WI38 (cell line): Measurements from ENCODE around the gene TCEA2.
A peak's percentile ranks its signal among the peaks of the same experiment; 100 is the strongest.

Source experiments
- H3K4me3 ChIP-seq: 2 replicates; pipeline ENCODE4 v1.5.1; 2011; ENCODE audit warnings: low read depth, mild to moderate bottlenecking, control low read depth, low read length
- TF ChIP-seq, protein P1 (sequence below): IDR thresholded peaks from 2 replicates; pipeline ENCODE4 v1.5.1; 2012; ENCODE audit warnings: low read depth, mild to moderate bottlenecking, control low read depth, low read length

The TCEA2 gene

DNA sequence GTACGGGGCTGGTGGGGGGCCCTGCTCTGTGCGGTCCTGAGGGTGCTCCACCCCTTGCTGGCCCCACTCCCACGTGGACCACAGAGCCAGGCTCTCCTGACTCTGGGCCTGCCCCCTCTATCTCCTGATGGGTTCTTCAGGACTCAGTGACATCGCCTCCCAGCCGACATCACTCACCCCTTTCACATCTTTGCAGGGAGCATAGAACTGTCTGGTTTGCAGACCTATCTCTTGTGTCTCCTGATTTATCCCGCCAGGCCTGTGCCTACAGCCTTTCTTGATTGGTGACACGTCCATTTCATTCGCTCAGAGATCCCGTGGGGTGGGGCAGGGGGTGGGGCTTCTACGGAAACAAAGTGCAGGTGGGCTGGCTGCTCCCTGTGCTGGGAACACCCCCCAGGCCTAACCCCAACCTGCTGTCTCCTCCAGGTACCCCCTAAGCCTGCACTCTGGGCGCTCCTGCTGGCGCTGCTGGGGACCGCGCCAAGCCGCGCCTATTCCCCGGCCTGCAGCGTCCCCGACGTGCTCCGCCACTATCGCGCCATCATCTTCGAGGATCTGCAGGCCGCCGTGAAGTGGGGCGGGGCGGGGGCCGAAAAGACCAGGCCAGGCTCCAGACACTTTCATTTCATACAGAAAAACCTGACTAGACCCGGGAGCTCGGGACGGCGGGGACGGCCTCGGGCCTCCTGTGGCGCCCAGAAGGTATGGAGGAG, 25.3 kb upstream of the TCEA2 start:
- TF ChIP-seq, protein P1, sequence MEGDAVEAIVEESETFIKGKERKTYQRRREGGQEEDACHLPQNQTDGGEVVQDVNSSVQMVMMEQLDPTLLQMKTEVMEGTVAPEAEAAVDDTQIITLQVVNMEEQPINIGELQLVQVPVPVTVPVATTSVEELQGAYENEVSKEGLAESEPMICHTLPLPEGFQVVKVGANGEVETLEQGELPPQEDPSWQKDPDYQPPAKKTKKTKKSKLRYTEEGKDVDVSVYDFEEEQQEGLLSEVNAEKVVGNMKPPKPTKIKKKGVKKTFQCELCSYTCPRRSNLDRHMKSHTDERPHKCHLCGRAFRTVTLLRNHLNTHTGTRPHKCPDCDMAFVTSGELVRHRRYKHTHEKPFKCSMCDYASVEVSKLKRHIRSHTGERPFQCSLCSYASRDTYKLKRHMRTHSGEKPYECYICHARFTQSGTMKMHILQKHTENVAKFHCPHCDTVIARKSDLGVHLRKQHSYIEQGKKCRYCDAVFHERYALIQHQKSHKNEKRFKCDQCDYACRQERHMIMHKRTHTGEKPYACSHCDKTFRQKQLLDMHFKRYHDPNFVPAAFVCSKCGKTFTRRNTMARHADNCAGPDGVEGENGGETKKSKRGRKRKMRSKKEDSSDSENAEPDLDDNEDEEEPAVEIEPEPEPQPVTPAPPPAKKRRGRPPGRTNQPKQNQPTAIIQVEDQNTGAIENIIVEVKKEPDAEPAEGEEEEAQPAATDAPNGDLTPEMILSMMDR: no peak
- H3K4me3 ChIP-seq: no peak overlapping the region

DNA sequence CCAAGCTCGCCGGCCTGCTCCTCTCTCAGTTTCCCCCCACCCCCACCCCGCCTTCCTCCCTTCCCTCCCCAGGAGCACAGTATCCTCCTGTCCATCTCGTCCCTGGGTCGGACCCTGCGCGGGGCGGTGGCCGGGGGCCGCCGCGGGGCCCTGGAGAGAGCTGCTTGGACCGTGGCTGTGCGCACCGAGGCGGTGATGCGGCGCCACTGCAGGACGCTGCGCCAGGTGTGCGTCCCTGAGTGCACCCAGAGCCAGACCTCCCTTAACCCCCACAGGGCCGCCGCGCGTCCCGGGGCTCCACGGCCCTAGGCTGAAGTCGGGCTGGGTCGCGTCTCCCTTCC, 24.8 kb upstream of the TCEA2 start:
- no peak overlapping the region; the same call in 1 of the 2 replicates for H3K4me3 ChIP-seq
- TF ChIP-seq, protein P1: no peak

DNA sequence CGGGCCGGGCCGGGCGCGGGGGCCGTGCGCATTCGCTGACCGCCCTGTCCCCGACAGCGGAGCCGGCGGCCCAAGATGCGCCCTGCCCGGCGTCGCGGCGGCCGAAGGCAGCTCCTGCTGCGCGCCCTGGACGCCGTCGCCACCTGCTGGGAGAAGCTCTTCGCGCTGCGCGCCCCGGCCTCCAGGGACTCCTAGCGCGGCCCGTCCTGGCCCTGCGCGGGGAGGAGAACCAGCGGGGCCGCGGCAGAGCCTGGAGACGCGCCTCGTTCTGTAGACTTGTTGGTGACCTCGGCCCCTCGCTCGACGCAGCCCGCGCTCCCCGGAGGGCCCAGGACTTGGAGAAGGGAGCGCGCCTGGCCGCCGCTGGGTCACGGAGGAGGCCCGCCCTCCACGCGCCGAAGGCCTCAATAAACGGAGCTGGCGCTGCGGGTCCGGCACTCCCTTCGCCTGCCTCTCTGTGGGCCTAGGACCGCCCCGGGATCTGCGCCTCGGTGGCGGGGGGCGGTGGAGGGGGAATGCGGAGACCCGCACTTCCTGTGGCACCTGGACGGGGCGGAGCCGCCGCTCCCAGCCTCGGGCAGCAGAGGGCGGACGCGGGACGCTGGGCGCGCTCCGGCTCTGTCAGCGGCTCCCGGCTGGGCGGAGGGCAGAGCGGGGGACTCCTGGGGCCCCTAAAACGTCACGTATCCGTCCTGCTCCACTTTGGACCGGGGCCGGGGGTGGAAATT, 24.3 kb upstream of the TCEA2 start:
- peak overlapping the region; percentile 40 for H3K4me3 ChIP-seq
- TF ChIP-seq, protein P1: peak; percentile 65

DNA sequence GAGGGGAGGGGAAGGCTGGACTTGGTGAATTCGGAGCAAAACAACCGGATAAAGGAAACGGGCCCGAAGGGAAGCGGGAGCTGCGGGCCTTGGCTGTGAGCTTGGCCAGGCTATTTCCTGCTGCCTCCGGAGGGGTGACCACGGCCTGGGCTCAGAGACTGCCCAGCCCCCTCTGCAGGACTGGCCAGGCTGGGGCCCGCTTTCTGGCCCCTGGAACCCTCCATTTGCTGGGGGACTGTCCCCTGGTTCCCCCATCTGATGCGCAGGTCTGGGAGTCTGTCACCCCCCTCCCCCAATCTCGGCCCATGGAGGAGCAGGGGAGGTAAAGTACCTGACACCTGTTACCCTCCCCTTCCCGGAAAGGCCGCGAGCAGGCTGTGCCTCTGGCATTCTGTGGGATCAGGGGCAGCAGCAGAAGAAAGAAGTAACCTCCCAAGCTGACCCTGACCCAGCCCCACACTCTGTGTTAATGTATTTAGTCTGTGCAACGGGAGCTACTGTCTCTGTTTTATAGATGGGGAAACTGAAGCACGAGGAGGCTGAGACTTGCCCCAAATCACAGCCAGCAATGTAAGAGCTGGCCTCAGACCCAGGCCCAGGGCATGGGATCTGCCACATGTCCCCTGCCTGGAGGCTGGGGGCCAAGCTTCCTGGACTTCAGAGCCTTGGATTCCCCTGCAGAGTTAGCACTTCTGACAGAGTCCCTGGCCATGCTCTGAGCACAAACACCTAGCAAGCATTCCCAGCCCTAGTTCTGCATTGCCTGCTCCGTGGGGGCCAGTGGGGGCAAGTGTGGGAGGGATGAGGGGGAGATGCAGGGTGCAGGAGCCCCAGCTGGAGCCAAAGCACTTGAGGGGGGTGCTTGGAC, 23.5 kb upstream of the TCEA2 start:
- TF ChIP-seq, protein P1: no peak
- H3K4me3 ChIP-seq: peak overlapping the region; percentile 27; the same call in 1 of the 2 replicates

DNA sequence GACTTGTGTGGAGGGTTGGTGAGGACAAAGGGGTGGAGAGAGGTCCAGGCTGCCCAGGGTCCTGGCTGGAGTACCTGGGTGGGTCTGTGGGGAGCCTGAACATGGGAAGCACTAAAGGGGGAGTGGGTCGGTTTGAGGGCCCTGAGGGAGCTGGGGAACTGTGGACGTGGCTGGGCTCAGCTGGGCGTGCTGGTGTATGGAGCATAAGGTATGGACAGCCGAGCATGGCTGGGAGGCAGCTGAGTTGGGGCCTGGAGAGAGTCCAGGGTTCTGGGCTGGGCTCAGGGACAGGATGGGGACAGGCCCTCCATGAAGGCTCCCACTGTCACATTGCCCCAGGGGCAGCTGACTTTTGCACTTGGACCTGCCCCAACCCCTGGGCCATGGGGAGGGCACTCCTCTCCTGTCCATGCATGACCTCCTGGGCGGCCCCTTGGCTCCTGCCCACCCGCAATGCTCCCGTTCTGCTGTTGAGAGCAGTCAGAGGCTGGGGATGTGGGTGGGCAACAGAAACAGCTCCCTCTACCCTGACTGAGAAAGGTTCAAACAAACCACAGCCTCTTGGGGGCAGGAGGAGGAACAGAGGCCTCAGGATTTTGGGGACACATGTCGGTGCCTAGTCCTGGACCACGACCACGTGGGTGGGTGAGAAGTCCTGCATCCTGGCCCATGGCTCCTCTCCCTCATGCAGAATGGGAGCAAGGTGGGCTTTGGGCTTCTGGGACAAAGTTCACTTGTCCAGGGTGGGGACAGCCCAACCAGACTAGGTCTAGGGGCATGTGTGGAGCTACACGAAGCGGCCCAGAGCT, 22.6 kb upstream of the TCEA2 start:
- no peak overlapping the region for H3K4me3 ChIP-seq
- TF ChIP-seq, protein P1: no peak

DNA sequence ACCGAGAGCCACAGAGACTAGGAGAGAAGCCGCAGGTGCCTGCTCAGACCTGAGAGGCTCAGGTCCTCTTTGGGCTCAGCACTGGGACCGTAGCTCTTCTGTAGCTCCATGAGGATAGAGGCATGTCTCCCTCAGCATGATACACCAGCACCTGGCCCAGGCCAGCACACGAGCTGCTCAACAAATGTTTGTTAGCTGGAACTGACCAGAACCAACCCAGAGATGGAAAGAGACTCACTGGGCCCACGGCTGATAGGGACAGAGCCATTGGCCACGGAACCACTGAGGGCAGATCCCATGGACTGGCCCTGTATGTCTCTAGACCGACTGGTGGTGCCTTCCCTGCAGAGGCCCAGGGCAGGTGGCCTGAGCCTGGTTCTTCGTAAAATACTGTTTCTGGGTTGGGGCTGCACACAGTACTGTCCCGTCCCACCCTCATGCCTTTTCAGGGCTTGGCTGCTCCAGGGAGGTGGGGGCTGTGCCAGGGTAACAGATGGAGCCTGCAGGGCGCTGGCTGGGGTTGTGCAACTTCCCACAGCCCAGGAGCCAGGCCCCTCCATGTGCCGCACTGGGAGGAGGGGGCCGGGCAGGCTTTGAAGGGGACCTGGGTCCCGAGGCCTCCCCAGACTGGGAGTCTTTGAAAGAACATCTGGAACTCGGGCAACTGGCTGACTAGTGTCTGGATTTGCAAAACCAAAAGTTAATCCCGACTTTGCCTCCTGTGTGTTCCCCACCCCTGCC, 21.8 kb upstream of the TCEA2 start:
- TF ChIP-seq, protein P1: no peak
- no peak overlapping the region for H3K4me3 ChIP-seq
